ENCODE data around the gene ANO9.

DNA sequence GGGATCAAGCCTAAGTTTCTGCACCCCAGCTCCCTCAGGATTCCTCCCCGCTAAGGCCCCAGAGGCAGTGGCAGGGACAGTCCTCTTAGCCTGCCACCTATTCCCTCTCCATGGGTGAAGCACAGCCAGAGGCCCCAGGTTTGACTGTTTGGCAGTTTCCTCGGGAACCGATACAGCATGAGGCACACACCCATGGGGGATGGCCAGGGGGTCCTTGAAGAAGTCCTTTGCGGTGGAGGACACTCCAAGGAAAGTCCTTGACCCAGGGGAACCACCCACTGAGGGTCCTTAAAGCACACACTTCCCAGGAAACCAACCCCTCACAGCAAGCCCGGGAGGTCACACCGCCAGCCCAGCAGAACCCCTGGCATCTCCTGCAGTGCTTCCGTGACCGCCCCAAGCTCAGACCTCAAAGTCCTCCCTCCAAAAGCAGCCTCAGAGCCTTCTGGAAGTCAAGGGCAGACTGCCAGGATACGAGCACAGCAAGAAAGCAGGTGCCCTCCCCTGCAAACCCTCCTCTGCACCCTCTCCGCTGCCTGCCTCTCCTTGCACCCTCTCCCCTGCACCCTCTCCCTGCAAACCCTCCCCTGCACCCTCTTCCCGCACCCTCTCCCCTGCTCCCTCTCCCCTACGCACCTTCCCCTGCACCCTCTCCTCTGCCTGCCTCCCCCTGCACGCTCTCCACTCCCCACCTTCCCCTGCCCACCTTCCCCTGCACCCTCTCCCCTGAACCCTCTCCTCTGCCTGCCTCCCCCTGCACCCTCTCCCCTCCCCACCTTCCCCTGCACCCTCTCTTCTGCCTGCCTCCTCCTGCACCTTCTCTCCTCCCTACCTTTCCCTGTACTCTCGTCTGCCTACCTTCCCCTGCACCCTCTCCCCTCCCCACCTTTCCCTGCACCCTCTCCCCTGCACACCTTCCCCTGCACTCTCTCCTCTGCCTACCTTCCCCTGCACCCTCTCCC, 28.4 kb downstream of the ANO9 start:
- TF ChIP-seq EZH2 (IDR thresholded peaks at IDR 0.05) (no peak), POLR2AphosphoS5 (IDR thresholded peaks at IDR 0.05; ENCODE audit: borderline replicate concordance, low read depth, low read length) (no peak)

Measured in SK-N-MC (cell line).